ENCODE results near the gene EZR.

DNA sequence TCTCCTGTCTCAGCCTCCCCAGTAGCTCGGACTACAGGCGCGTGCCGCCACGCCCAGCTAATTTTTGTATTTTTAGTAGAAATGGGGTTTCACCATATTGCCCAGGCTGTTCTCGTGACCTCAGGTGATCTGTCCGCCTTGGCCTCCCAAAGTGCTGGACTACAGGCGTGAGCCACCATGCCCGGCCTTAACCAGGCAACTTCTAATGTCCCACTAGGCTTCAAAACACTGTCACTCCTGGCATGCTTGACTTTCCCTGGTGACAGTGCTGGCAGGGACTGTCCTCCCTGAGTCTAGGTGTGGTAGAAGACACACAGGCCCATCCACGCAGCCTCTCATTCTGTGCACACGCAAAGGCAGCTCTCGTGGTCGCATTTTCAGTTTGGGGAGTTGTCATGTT, 11.6 kb upstream of the EZR start:
- no peak for TF ChIP-seq POLR2A (IDR thresholded peaks at IDR 0.05)
- TF ChIP-seq, protein P1, sequence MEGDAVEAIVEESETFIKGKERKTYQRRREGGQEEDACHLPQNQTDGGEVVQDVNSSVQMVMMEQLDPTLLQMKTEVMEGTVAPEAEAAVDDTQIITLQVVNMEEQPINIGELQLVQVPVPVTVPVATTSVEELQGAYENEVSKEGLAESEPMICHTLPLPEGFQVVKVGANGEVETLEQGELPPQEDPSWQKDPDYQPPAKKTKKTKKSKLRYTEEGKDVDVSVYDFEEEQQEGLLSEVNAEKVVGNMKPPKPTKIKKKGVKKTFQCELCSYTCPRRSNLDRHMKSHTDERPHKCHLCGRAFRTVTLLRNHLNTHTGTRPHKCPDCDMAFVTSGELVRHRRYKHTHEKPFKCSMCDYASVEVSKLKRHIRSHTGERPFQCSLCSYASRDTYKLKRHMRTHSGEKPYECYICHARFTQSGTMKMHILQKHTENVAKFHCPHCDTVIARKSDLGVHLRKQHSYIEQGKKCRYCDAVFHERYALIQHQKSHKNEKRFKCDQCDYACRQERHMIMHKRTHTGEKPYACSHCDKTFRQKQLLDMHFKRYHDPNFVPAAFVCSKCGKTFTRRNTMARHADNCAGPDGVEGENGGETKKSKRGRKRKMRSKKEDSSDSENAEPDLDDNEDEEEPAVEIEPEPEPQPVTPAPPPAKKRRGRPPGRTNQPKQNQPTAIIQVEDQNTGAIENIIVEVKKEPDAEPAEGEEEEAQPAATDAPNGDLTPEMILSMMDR (IDR thresholded peaks at IDR 0.05): no peak
